GM18867 (cell line): ENCODE measurements around the gene C20orf96.
"Not testable (repeated sequence)": the region's sequence is repeated elsewhere in the genome, so short reads cannot be mapped to it uniquely, and the experiment has no call there.

Experiments
- ATAC-seq: cut with Tn5 transposase; IDR thresholded peaks from one replicate; pipeline ENCODE4 v1.9.1; 2021; ENCODE audit warnings: mild to moderate bottlenecking, moderate library complexity; ENCODE audit not compliant: unreplicated experiment

C20orf96 gene

DNA sequence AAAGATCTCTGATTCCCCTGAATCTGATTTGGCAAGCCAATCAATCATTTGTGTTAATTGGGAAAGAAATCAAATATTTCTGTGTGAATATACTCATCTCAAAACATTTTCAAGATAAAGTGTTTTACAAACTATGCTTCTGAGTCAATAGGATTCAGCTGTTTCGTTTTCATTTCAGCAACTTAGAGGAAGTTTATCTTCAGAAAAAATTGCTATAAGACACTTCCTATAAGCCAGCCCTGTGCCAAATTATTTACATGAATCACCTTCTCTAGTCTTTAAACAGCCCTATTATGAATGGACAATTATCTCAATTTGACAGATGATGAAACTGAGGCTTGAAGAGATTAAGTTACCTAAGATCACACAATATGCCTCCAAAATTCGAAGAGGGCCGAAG, 52.6 kb downstream of the C20orf96 start:
- ATAC-seq = no peak

DNA sequence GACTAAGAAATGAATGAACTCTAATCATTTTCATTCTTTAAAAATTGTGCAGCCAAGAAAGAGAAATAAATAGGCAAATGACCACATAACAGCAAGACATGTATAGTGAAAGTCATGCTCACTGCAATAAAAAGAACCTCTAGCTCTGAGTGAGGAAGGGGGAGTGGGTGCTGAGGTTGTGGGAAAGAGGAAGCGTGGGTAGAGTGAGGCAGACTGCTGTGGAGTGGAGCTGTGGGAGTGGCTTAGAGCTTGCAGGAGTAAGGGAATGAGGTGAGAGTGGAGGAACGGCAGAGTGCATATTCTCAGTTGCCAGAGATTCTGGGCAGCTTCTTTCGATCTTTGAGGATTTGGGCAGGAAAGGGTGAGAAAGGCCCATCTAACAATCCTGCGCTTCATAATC, 53.1 kb downstream of the C20orf96 start:
- no peak for ATAC-seq

DNA sequence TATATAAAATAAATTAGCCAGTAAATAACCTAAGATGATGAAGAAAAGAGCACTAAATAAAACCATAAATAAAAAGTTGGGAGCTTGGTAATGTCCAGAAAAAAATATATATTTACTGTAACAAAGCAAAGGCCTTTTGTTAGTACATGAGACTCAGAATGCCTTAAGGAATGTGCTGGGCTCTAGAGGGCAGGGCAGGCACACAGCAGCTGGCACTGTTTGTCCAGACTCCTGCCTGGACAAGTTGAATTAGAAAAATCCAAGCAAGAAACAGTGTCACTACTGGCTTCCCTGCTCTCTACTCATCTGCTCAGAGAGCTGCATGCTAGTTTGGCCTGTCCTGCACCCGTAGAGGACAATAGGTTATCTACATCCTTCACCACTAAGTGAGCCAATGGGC, 54.7 kb downstream of the C20orf96 start:
- no peak for ATAC-seq

DNA sequence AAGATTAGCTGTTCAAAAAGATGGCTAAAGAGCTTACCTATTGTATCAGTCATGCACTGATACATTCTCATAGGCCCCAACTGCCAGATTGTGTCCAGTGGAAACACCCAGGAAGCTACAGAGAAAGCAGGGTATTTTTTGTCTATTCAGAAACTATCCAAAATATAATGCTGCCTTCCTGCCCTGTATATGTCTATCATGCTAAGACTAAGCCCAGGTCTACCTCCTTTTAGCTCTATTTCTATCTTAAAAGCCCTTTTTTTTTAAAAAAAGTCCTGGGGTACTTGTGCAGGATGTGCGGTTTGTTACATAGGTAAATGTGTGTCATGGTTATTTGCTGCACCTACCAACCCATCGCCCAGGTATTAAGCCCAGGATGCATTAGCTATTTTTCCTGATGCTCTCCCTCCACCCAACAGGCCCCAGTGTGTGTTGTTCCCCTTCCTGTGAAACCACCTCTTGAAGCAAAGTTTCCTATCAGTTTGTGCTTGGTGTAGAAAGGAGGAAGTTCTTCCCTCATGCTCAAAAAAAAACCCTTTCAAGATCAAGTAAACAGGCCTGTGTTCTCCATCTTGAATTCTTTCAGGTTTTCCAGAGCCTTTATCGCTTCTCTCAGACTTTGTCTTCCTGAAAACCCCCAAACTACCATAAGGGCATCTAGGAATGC, 63.0 kb downstream of the C20orf96 start:
- ATAC-seq = no peak

DNA sequence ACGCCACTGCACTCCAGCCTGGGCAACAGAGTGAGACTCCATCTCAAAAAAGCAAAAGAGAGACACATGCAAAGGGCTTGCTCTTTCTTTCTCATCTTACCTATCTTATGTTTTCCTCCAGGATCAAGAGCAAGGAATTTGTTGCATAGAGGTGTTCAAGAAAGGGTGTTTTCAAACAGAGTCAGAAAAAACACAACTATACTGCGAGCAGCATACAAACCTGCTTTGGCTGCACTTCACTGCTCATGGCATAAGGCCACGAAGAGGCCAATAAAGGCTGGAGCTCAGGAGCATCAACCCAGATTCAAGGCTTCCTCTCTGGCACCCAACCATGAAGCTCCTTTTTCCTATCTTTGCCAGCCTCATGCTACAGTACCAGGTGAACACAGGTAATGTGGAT, 63.6 kb downstream of the C20orf96 start, which contains the start of gene DEFB129:
TSS of gene DEFB129 (plus strand) at position 301 of the 400 bp plus-strand sequence. CDS start at position 332, 31 bp downstream.
- ATAC-seq = no peak

DNA sequence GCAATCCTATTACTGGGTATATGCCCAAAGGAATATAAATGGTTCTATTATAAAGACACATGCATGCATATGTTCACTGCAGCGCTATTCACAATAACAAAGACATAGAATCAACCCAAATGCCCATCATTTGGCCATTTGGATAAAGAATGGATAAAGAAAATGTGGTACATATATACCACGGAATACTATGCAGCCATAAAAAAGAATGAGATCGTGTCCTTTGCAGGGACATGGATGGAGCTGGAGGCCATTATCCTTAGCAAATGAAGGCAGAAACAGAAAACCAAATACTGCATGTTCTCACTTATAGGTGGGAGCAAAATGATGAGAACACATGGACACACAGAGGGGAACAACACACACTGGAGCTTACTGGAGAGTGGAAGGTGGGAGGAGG, 64.7 kb downstream of the C20orf96 start:
- not testable (repeated sequence) for ATAC-seq

DNA sequence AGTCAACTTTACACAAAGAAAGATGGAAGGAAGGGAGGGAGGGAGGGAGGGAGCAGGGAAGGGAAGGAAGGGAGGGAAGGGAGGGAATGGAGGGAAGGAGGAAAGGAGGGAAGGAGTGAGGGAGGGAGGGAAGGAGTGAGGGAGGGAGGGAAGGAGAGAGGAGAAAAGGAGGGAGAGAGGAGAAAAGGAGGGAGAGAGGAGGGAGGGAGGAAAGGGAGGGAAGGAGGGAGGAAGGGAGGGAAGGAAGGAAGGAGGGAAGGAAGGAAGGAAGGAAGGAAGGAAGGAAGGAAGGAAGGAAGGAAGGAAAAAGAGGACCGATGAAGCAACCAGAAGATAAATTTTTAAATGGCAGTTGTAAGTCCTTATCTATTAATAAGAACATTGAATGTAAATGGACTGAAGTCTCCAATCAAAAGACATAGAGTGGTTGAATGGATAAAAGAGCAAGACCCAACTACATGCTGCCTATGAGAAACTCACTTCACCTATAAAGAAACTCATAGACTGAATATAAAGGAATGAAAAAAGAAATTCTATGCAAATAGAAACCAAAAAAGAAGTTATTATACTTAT, 69.2 kb downstream of the C20orf96 start:
- no peak for ATAC-seq
